H1 (cell line): ENCODE data around the gene OPALIN.

Experiments
- BRCA1 ChIP-seq: IDR thresholded peaks from 2 replicates; pipeline ENCODE4 v1.6.1; 2012; ENCODE audit warnings: low read depth, low read length, improper control_type of control experiment
- CEBPB ChIP-seq: IDR thresholded peaks from 2 replicates; pipeline ENCODE4 v1.6.1; 2012; ENCODE audit warnings: low read depth, low read length
- EP300 ChIP-seq, 2 experiments: IDR thresholded peaks; 1 replicate in 1 of 2; 2 replicates in 1 of 2; pipeline ENCODE4 v1.6.1; 2011 to 2012; ENCODE audit warnings: low read depth in 2 of 2, low read length in 2 of 2, mild to moderate bottlenecking in 2 of 2, borderline replicate concordance in 1 of 2, inconsistent platforms in 1 of 2, moderate library complexity in 1 of 2
- EZH2 ChIP-seq: fragments of 200-600 bp; sonication (generic); IDR thresholded peaks from 2 replicates; pipeline ENCODE4 v1.7.1; 2012; ENCODE audit warnings: low read depth, mild to moderate bottlenecking, moderate library complexity, low read length, inconsistent platforms; ENCODE audit not compliant: severe bottlenecking
- GABPA ChIP-seq: IDR thresholded peaks from 2 replicates; pipeline ENCODE4 v1.6.1; 2011; ENCODE audit warnings: mild to moderate bottlenecking, low read length, moderate library complexity, borderline replicate concordance; ENCODE audit not compliant: insufficient read depth
- PHF8 ChIP-seq: fragments of 200-600 bp; sonication (generic); conservative IDR thresholded peaks from 2 replicates; pipeline ENCODE4 v1.7.1; 2012; ENCODE audit warnings: low read depth, mild to moderate bottlenecking, inconsistent platforms, low read length, moderate library complexity
- POLR2AphosphoS5 ChIP-seq: IDR thresholded peaks from 2 replicates; pipeline ENCODE4 v1.6.1; 2011; ENCODE audit warnings: low read depth, low read length
- RAD21 ChIP-seq, 2 experiments: IDR thresholded peaks in 1 of 2; conservative IDR thresholded peaks in 1 of 2; 2 replicates each; pipeline ENCODE4 v1.6.1; 2011; ENCODE audit warnings: low read depth in 2 of 2, low read length in 2 of 2, improper control_type of control experiment in 1 of 2, inconsistent platforms in 1 of 2, mild to moderate bottlenecking in 1 of 2, moderate library complexity in 1 of 2
- SP1 ChIP-seq: IDR thresholded peaks from 2 replicates; pipeline ENCODE4 v1.6.1; 2011; ENCODE audit warnings: low read depth, low read length
- TAF1 ChIP-seq: IDR thresholded peaks from 2 replicates; pipeline ENCODE4 v1.6.1; 2011; ENCODE audit warnings: mild to moderate bottlenecking, low read depth, low read length
- TBP ChIP-seq: IDR thresholded peaks from 2 replicates; pipeline ENCODE4 v1.6.1; 2011; ENCODE audit warnings: low read depth, low read length, improper control_type of control experiment
- TF ChIP-seq, protein P1 (sequence below), 3 experiments: IDR thresholded peaks; 1 replicate in 2 of 3; 2 replicates in 1 of 3; pipeline versions ENCODE4 v1.5.1 to v1.6.1; 2011; ENCODE audit warnings: low read length in 3 of 3, mild to moderate bottlenecking in 3 of 3, inconsistent platforms in 2 of 3, low read depth in 1 of 3, moderate library complexity in 1 of 3; ENCODE audit not compliant: insufficient read depth in 1 of 3; ENCODE audit errors: control extremely low read depth in 1 of 3
- TF ChIP-seq, protein P2 (sequence below): IDR thresholded peaks from 2 replicates; pipeline ENCODE4 v1.6.1; 2012; ENCODE audit warnings: inconsistent platforms

DNA sequence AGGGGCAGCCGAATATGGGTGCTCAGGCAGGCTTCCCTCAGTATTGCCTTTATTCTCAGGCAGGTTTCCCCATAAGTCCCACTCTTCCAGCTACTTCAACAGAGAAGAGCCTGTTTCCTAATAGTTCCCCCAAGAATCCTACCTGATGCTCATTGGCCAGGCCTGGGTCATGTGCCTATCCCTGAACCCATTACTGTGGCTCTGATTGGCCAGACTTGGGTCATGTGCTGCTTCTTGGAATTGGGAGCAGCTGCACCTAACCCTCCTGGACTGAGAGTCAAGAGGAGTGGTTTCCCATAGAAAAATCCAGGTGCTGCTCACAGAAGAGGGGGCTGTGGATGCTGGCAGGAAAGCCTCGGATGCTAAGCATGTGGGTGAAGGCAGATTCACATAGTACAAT, 21.7 kb downstream of the OPALIN start:
- TF ChIP-seq GABPA (no peak), EZH2 (no peak), TBP (no peak), POLR2AphosphoS5 (no peak), BRCA1 (no peak), PHF8 (no peak), SP1 (no peak), RAD21 (IDR thresholded peaks at IDR 0.05 in 1 of 2, conservative IDR thresholded peaks at IDR 0.05 in 1 of 2; ENCODE audit: low read depth in 2 of 2, low read length in 2 of 2) (no peak), TAF1 (no peak), EP300 (IDR thresholded peaks at IDR 0.05; ENCODE audit: borderline replicate concordance in 1 of 2, low read depth in 2 of 2, low read length in 2 of 2) (no peak), CEBPB (no peak)
- TF ChIP-seq, protein P1, sequence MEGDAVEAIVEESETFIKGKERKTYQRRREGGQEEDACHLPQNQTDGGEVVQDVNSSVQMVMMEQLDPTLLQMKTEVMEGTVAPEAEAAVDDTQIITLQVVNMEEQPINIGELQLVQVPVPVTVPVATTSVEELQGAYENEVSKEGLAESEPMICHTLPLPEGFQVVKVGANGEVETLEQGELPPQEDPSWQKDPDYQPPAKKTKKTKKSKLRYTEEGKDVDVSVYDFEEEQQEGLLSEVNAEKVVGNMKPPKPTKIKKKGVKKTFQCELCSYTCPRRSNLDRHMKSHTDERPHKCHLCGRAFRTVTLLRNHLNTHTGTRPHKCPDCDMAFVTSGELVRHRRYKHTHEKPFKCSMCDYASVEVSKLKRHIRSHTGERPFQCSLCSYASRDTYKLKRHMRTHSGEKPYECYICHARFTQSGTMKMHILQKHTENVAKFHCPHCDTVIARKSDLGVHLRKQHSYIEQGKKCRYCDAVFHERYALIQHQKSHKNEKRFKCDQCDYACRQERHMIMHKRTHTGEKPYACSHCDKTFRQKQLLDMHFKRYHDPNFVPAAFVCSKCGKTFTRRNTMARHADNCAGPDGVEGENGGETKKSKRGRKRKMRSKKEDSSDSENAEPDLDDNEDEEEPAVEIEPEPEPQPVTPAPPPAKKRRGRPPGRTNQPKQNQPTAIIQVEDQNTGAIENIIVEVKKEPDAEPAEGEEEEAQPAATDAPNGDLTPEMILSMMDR (IDR thresholded peaks at IDR 0.05; ENCODE audit: control extremely low read depth in 1 of 3, insufficient read depth in 1 of 3, low read depth in 1 of 3, low read length in 3 of 3): no peak
- TF ChIP-seq, protein P2, sequence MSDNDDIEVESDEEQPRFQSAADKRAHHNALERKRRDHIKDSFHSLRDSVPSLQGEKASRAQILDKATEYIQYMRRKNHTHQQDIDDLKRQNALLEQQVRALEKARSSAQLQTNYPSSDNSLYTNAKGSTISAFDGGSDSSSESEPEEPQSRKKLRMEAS: no peak
